GM12878 (cell line): ENCODE results near the gene COL4A1. TPM values are rescaled to one million over a fixed set of nuclear protein-coding genes. Genes with fewer than 3 reads are reported as not detected.

Experiments
- BHLHE40 ChIP-seq, 2 experiments: fragments of 450-650 bp in 1 of 2; IDR thresholded peaks; 2 replicates each; pipeline ENCODE4 v1.6.1; 2011 to 2017; ENCODE audit warnings: low read depth in 2 of 2, borderline replicate concordance in 1 of 2, improper control_type of control experiment in 1 of 2, low read length in 1 of 2, mild to moderate bottlenecking in 1 of 2
- NKRF ChIP-seq: fragments of 450-650 bp; conservative IDR thresholded peaks from 2 replicates; pipeline ENCODE4 v1.6.1; 2017; ENCODE audit warnings: mild to moderate bottlenecking, moderate library complexity
- PRDM15 ChIP-seq: fragments of 450-650 bp; formaldehyde crosslinking; IDR thresholded peaks from 2 replicates; pipeline ENCODE4 v1.4.0; 2020; ENCODE audit warnings: mild to moderate bottlenecking, moderate library complexity
- RCOR1 ChIP-seq: conservative IDR thresholded peaks from 2 replicates; pipeline ENCODE4 v1.6.1; 2012; ENCODE audit warnings: low read depth, low read length, improper control_type of control experiment
- TBL1XR1 ChIP-seq: IDR thresholded peaks from 2 replicates; pipeline ENCODE4 v1.6.1; 2012; ENCODE audit warnings: low read depth, low read length, improper control_type of control experiment
- ZBTB4 ChIP-seq: fragments of 450-650 bp; formaldehyde crosslinking; IDR thresholded peaks from 2 replicates; pipeline ENCODE4 v1.4.0; 2022; ENCODE audit warnings: mild to moderate bottlenecking, moderate library complexity
- polyA plus RNA-seq, 11 experiments: library from polyadenylated mRNA; depleted of rRNA in 4 of 11; unstranded in 6 of 11; stranded (reverse) in 5 of 11; fragments of >200 nt; fragmentation: Nextera tagmentation in 4 of 11; fragmentation: Illumina TruSeq in 1 of 11; extraction: Ambion mirVana in 4 of 11; extraction: Trizol in 1 of 11; gene quantifications; 1 replicate in 1 of 11; 2 replicates in 10 of 11; pipeline versions ENCODE4 v1.2.1 to v1.2.3, GENCODE V29; 2011 to 2016; ENCODE audit warnings: inconsistent platforms in 2 of 11, missing spikeins in 2 of 11, low read depth in 1 of 11
- total RNA-seq, 4 experiments: library from RNA; depleted of rRNA in 3 of 4; stranded (reverse); fragments of >200 nt in 3 of 4; fragmentation: Illumina TruSeq in 1 of 4; extraction: Trizol in 1 of 4; gene quantifications; 2 replicates each; pipeline versions ENCODE4 v1.2.1 to v1.2.3, GENCODE V29; 2013 to 2021

COL4A1 gene
- total and polyA plus RNA-seq, 10 of the 15 experiments (the other 5 are each of a cell fraction or from before 2014, with no cell fraction given) = 0.07 to 0.31 (median 0.13) TPM; not detected in 6

- TF ChIP-seq NKRF (no peak), BHLHE40 (IDR thresholded peaks at IDR 0.05; ENCODE audit: borderline replicate concordance in 1 of 2, low read depth in 2 of 2, low read length in 1 of 2) (no peak), ZBTB4 (CRISPR knock-in tag) (no peak), RCOR1 (no peak), TBL1XR1 (no peak), PRDM15 (CRISPR knock-in tag) (no peak)
- TF ChIP-seq, all 136 proteins: peak for 0
These were observed 52.7 kb downstream of the COL4A1 start (continued) for GRCh38 chr13:110254151-110254679.
